NCI-H2227 treated with DMSO at 0.1 percent for 48 hours (cell line): Measurements from ENCODE around the gene CDV3.
"Not testable (repeated sequence)": the region's sequence is repeated elsewhere in the genome, so short reads cannot be mapped to it uniquely, and the experiment has no call there.

Experiments
- DNase-seq: peaks from one replicate; lab custom pipeline; 2025; lab: John Stamatoyannopoulos, UW

The CDV3 gene

DNA sequence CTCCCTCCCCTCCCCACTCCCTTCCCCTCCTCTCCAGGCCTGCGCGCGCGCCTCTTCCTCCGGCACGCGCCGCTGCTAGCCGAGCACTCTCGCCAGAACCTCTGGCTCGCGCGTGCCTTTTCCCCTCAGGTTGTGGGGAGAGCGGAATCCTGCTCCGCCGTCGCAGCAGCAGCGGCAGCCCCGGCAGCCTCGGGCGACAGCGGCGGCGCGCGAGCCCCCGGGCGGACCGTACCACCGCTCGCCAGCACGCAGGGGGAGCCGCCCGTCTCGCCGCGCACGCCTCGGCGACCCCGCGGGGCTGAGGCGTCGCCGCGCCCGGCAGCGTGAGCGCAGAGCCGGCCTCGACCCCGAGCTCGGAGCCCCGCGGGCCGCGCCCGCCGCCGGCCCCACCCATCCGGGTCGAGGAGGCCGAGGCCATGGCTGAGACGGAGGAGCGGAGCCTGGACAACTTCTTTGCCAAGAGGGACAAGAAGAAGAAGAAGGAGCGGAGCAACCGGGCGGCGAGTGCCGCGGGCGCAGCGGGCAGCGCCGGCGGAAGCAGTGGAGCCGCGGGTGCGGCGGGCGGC, at the start of gene CDV3:
Gene CDV3 (plus strand): TSS at position 58 of the 566 bp plus-strand sequence. CDS start 359 bp downstream, at position 417.
- no peak for DNase-seq

DNA sequence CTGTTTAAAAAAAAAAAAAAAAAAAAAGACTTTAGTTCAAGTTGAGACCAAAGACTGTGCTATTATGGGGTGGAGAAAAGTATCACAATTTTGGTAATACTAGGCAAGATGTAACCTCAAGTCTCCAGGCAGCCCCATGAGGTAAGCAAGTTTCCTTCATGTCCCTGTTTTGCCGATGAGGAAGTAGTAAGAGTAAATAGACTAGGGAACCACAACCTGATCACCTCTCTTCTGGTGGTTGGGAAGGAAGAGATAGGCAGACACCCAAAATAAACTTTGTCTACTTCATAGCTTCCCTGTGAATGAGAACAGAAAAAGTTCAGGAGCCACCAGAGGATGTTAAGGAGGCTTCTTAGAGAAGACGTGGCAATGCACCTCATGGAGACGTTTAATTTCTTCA, 49.7 kb upstream of the CDV3 start:
- DNase-seq = not testable (repeated sequence)

GRCh38 chr3:133525435-133525834, 48.1 kb upstream of the CDV3 start:
- no peak for DNase-seq

GRCh38 chr3:133527081-133527715, 46.3 kb upstream of the CDV3 start:
- peak; percentile 41 for DNase-seq

DNA sequence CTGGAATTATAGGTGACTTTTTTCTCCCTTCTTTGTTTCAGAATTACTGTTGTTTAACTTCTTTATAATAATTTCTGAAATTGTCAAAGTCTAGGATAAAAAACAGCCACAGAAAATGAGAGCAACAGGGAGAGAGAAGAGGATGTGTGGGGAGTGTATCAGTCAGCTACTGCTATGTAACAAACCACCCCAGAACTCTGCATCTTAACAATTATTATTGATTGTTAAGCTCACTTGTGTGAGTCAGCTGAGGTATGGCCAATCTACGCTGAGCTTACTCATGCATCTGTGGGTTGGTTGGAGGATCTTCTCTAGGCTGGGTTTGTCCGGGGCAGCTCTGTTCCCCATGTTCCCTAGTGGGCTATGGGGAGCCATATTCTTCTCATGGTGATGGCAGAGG, 43.7 kb upstream of the CDV3 start:
- no peak for DNase-seq

- DNase-seq = no peak
These were observed 41.5 kb upstream of the CDV3 start for GRCh38 chr3:133531981-133532380.

DNA sequence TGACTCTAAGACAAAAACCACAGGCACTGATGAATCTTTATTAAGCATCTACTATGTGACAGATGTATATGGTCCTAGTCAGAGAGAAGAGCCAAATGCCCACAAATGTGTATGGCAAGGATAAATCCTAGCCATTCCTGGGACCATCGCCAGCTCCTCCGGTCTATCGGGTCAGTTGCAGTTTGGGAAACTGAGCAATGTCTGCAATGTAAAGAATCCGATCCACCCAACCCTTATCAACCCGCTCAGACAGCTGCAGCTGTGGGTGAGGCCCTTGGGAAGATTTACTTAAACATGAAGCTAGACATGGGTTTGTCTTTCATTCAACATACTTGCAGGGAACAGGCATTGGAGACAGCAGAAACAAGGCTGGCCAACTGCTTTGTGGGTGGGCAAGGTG, 40.5 kb upstream of the CDV3 start:
- DNase-seq = no peak

DNA sequence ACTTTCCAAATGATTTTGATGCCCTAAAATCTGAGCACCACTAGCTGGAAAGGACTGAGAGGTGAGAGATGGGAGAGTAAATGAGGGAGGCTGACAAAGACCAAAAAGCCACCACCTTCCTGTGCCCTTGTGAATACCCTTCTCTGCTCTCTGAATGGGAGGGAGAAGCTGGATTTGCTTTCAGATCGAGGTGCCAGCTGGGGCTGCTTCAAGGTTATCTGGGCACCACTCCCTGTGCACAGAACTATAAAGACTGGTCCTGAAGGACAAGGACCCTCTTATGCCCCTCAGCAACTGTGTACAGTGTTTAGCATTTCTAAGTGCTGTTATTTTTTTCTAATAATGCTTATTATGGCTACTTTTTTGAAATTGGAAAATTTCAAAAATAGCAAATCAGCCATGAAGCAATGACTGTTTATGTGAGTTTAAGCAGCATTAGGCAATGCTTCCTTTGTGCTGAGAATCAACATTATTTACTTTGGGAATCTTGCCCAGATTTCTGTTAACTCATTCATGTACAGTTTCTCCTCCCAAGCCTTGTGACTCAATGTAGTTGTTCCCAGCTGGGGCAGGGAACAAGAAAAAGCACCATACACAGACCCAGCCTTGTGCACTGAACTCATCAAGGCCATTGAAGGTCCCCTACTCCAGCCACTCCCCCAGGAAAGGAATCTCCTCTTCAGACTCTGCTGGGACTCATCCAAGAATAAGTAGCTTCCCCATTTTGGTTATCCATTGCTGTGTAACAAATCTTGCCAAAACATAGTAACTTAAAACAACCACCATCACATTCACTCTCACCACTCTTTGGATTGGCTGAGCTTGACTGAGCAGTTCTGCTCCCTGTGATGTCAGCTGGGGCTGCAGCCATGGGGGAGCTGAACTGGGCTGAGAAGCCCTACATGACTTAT, 37.3 kb upstream of the CDV3 start:
- no peak for DNase-seq

DNA sequence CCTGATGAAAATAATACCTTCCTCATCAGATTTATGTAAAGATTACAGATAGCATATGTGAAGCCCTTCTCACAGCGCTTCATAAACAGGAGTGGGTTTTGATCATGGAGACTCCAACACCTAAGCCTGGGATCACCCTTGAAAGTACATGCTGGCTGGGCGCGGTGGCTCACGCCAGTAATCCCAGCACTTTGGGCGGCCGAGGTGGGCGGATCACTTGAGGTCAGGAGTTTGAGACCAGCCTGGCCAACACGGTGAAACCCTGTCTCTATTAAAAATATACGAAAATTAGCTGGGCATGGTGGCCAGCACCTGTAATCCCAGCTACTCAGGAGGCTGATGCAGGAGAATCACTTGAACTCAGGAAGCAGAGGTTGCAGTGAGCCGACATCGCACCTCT, 36.4 kb upstream of the CDV3 start:
- not testable (repeated sequence) for DNase-seq

DNA sequence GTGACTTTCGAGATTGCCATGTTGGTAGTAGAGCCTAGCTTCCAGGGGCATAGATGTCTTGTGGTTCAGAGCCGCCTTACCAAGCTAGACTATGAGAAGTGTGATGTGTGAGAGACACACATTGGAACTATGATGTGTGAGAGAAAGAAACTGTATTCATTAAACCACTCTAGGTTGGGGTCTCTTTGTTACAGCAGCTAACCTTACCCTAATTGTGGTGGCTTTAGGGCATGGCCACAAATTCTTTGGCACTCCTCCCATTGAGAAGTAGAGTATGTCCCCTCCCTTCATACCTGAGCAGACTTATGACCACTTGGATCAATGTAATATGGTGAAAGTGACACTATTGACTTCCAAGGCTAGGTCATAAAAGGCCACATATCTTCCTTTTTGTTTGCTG, 35.3 kb upstream of the CDV3 start:
- DNase-seq = no peak

- DNase-seq = no peak
These were observed 32.4 kb upstream of the CDV3 start for GRCh38 chr3:133540896-133541674.

- DNase-seq = no peak
These were observed 30.6 kb upstream of the CDV3 start for GRCh38 chr3:133542871-133543270.

GRCh38 chr3:133544983-133545382, 28.5 kb upstream of the CDV3 start:
- not testable (repeated sequence) for DNase-seq

DNA sequence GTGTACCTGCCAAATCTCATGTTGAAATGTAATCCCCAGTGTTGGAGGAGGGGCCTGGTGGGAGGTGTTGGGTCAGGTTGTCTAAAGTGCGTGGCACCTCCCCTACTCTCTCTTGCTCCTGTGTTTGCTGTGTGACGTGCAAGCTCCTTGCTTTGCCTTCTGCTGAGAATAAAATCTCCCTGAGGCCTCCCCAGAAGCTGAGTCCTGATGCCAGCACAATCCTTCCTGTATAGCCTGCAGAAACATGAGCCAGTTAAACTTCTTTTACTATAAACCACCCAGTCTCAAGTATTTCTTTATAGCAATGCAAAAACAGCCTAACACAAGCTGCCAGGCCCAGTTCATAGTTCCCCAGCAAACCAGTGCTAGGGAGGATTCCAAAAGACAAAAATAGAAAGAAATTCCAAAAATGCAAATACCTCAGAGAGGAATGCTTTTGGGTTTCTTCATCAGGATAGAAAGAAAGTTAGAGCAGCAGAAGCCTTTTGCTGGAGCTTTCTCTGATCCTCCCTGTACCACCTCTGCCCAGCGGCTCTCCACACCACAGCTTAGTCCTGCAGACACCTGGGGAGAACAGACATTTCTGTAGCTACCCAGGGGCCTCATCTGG, 25.9 kb upstream of the CDV3 start:
- DNase-seq = no peak

DNA sequence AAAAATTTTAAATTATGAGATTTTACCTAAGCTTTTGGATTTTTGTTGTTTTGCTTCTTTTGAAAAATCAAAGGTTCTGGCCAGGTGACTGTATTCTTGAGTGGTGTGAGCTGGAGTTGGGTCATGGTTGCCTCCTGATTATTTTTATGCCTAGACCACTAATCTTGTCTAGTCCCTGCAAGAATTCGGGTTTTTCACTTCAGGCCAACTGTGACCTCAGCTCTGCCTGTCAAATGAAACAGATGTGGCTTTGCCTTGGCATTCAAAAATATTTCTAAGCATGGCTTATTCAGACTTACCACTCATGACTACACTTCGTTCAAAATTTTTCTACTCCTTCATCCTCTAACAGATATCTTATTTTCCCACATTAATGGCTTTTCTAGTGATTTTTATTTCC, 25.4 kb upstream of the CDV3 start:
- DNase-seq = no peak

- no peak for DNase-seq
These were observed 23.9 kb upstream of the CDV3 start for GRCh38 chr3:133549565-133549964.

- not testable (repeated sequence) for DNase-seq
These were observed 21.9 kb upstream of the CDV3 start for GRCh38 chr3:133551589-133551988.

- no peak for DNase-seq
These were observed 11.8 kb upstream of the CDV3 start for GRCh38 chr3:133561679-133562078.

GRCh38 chr3:133562376-133562775, 11.1 kb upstream of the CDV3 start:
- no peak for DNase-seq

- DNase-seq = no peak
These were observed 10.3 kb upstream of the CDV3 start for GRCh38 chr3:133563186-133563591.

DNA sequence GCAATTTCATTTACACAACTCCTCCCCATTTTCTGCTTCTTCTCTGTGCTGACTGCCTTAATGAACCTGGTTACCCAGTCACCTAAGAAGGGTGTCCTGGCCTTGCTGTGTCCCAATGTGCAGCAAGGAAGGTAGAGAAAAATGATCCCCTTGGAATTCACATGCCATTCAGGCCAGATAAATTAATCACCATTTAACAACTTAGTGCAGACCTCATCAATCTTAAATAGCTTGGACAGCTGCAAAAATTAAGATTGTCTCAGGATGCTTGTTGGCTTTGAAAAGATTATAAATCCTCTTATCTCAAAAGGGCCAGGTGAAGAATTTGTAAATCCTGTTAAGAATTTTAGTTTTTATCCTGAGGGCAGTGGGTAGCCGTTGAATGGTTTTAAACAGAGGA, 9.7 kb upstream of the CDV3 start:
- no peak for DNase-seq
